H1 (cell line): ENCODE results near the gene CHAC2. TPM values are rescaled to one million over a fixed set of nuclear protein-coding genes. Genes with fewer than 3 reads are reported as not detected.

ENCODE experiments used
- polyA plus RNA-seq, 7 experiments: library from polyadenylated mRNA; depleted of rRNA in 3 of 7; stranded (reverse) in 5 of 7; unstranded in 2 of 7; fragments of >200 nt in 5 of 7; fragments of 200-250 nt in 2 of 7; gene quantifications; 1 replicate in 5 of 7; 2 replicates in 1 of 7; 4 replicates in 1 of 7; pipeline versions ENCODE4 v1.2.1 to v1.2.3, GENCODE V29; 2011 to 2013; ENCODE audit warnings: missing spikeins in 2 of 7, mixed read lengths in 2 of 7
- total RNA-seq: library from RNA; stranded (reverse); fragmentation: NEBNext Ultra II Directional; extraction: Animal tissue kit (Norgen Biotek cat#: 25700); gene quantifications from 2 replicates; pipeline ENCODE4 v1.2.1, GENCODE V29; 2021

Gene CHAC2
- total and polyA plus RNA-seq, 2 of the 8 experiments (the other 6 are each of a cell fraction or from before 2014, with no cell fraction given), result 5.4 to 11.2 TPM

Other genes with a start within 250 kb of the CHAC2 start
- 25.4 and 29.8 TPM in 2 replicates for gene ASB3, start 19.1 kb downstream of the CHAC2 start, total RNA-seq
- 14.5 and 22.6 TPM in 2 replicates for gene ASB3, start 19.1 kb downstream of the CHAC2 start, polyA plus RNA-seq (2011; rRNA removed)
- gene ERLEC1, start 19.2 kb downstream of the CHAC2 start, total RNA-seq, result 23.8 and 26.7 TPM in 2 replicates
- 12.9 and 14.7 TPM in 2 replicates for gene ERLEC1, start 19.2 kb downstream of the CHAC2 start, polyA plus RNA-seq (2011; rRNA removed)
- gene GPR75, start 92.2 kb downstream of the CHAC2 start, total RNA-seq, result 3.5 and 4.1 TPM in 2 replicates
- 3.5 and 4.3 TPM in 2 replicates for gene GPR75, start 92.2 kb downstream of the CHAC2 start, polyA plus RNA-seq (2011; rRNA removed)
- 104 and 116 TPM in 2 replicates for gene PSME4, start 203.2 kb downstream of the CHAC2 start, total RNA-seq
- 21.5 and 42.2 TPM in 2 replicates for gene PSME4, start 203.2 kb downstream of the CHAC2 start, polyA plus RNA-seq (2011; rRNA removed)